B cell (primary cell): Measurements from ENCODE around the gene PTPRT. TPM values are rescaled to one million over a fixed set of nuclear protein-coding genes. Genes with fewer than 3 reads are reported as not detected.

Experiments
- ATAC-seq: fragments of 200-7000 bp; cut with Tn5 transposase; one replicate; pipeline ENCODE4 v1.10.0; 2021; ENCODE audit warnings: low read depth, mild to moderate bottlenecking, moderate number of reproducible peaks, moderate library complexity
- CTCF ChIA-PET: fragments of 350-600 bp; sonication (Branson Sonifier 250); formaldehyde crosslinking; loops from one replicate; lab custom pipeline; 2021; ENCODE audit warnings: antibody characterized with exemption, inconsistent platforms; lab: Charles Lee
- POLR2A ChIA-PET: fragments of 350-600 bp; sonication (Branson Sonifier 250); formaldehyde crosslinking; loops from one replicate; lab custom pipeline; 2021; ENCODE audit warnings: antibody characterized with exemption; lab: Charles Lee
- DNase-seq: peaks from one replicate; pipeline ENCODE4 v3.0.0; 2013
- H2AFZ ChIP-seq: 2 replicates; pipeline ENCODE4 v1.6.1; 2012; ENCODE audit warnings: mild to moderate bottlenecking, low read depth, low read length; ENCODE audit not compliant: insufficient read depth, poor library complexity, severe bottlenecking
- H3K27ac ChIP-seq, 2 donors: 1 replicate in 1 of 2; 2 replicates in 1 of 2; pipeline ENCODE4 v1.5.1; 2012 to 2013; ENCODE audit warnings: low read length in 2 of 2, mild to moderate bottlenecking in 2 of 2, moderate library complexity in 1 of 2
- H3K27me3 ChIP-seq, 4 experiments: fragments of 200-600 bp in 1 of 4; sonication (generic) in 1 of 4; replicated peaks in 1 of 4; 1 replicate in 2 of 4; 2 replicates in 2 of 4; pipeline versions ENCODE4 v1.6.1 to v1.7.0; 2013 to 2016; ENCODE audit warnings: low read length in 3 of 4, mild to moderate bottlenecking in 2 of 4, mixed read lengths in 1 of 4, moderate library complexity in 1 of 4; ENCODE audit not compliant: insufficient read depth in 4 of 4, control insufficient read depth in 3 of 4; ENCODE audit errors: control extremely low read depth in 1 of 4
- H3K36me3 ChIP-seq, 2 experiments: replicated peaks in 1 of 2; 1 replicate in 1 of 2; 2 replicates in 1 of 2; pipeline versions ENCODE4 v1.6.1 to v1.7.1; 2013; ENCODE audit warnings: low read length in 1 of 2; ENCODE audit not compliant: insufficient read depth in 2 of 2, control insufficient read depth in 1 of 2; ENCODE audit errors: control extremely low read depth in 1 of 2, extremely low read depth in 1 of 2
- H3K4me1 ChIP-seq, 2 donors: fragments of 200-600 bp in 1 of 2; sonication (generic) in 1 of 2; 1 replicate in 1 of 2; 2 replicates in 1 of 2; pipeline versions ENCODE4 v1.5.1 to v1.6.1; 2013 to 2017; ENCODE audit warnings: low read length in 2 of 2; ENCODE audit not compliant: control insufficient read depth in 2 of 2, insufficient read depth in 2 of 2
- H3K4me2 ChIP-seq: replicated peaks from 2 replicates; pipeline ENCODE3; 2012; ENCODE audit warnings: mild to moderate bottlenecking, low read depth, low read length; ENCODE audit not compliant: poor library complexity, severe bottlenecking
- H3K4me3 ChIP-seq, 5 experiments: fragments of 200-600 bp in 1 of 5; sonication (generic) in 1 of 5; 1 replicate in 3 of 5; 2 replicates in 2 of 5; pipeline versions ENCODE4 v1.5.1 to v1.7.0; 2011 to 2016; ENCODE audit warnings: low read length in 4 of 5, mild to moderate bottlenecking in 4 of 5, low read depth in 2 of 5, control low read depth in 1 of 5, moderate library complexity in 1 of 5; ENCODE audit not compliant: insufficient read depth in 1 of 5; ENCODE audit errors: control extremely low read depth in 1 of 5, extremely low read depth in 1 of 5
- H3K79me2 ChIP-seq: fragments of 200-600 bp; sonication (generic); one replicate; pipeline ENCODE4 v1.6.0; 2016; ENCODE audit warnings: low read length; ENCODE audit not compliant: control insufficient read depth, insufficient read depth
- H3K9ac ChIP-seq: fragments of 200-600 bp; sonication (generic); 2 replicates; pipeline ENCODE4 v1.6.1; 2017; ENCODE audit warnings: mild to moderate bottlenecking, low read length, moderate library complexity
- H3K9me3 ChIP-seq, 3 donors: one replicate each; pipeline versions ENCODE4 v1.6.1 to v1.7.1; 2013; ENCODE audit warnings: low read length in 2 of 3; ENCODE audit not compliant: control insufficient read depth in 2 of 3, insufficient read depth in 1 of 3; ENCODE audit errors: control extremely low read depth in 1 of 3
- H4K20me1 ChIP-seq: 2 replicates; pipeline ENCODE4 v1.6.0; 2012; ENCODE audit warnings: mild to moderate bottlenecking, low read length; ENCODE audit not compliant: insufficient read depth, control insufficient read depth, poor library complexity, severe bottlenecking
- H3K27ac Mint-ChIP-seq: one replicate; pipeline ENCODE4 v1.8.0; 2021; ENCODE audit warnings: mixed read lengths
- H3K27me3 Mint-ChIP-seq: one replicate; pipeline ENCODE4 v1.8.0; 2021; ENCODE audit warnings: mixed read lengths
- H3K4me1 Mint-ChIP-seq: one replicate; pipeline ENCODE4 v1.8.0; 2021; ENCODE audit warnings: mixed read lengths
- H3K4me3 Mint-ChIP-seq: one replicate; pipeline ENCODE4 v1.8.0; 2021; ENCODE audit warnings: mixed read lengths
- H3K9me3 Mint-ChIP-seq: one replicate; pipeline ENCODE4 v1.8.0; 2022; ENCODE audit warnings: mixed read lengths; ENCODE audit not compliant: insufficient read depth
- CTCF ChIP-seq: fragments of 200-600 bp; IDR thresholded peaks from one replicate; pipeline ENCODE4 v1.8.0; 2022; ENCODE audit warnings: antibody characterized with exemption, mild to moderate bottlenecking
- EZH2 ChIP-seq: IDR thresholded peaks from 2 replicates; pipeline ENCODE4 v1.6.1; 2012; ENCODE audit warnings: borderline replicate concordance, low read depth, mild to moderate bottlenecking, moderate library complexity, low read length; ENCODE audit not compliant: insufficient read depth, poor library complexity, severe bottlenecking
- WGBS: methylation state at CpG from one replicate; pipeline ENCODE4 v1.1.5; 2013; ENCODE audit warnings: missing lambda C conversion rate; ENCODE audit not compliant: insufficient coverage; 5-methylcytosine and 5-hydroxymethylcytosine counted together
- intact Hi-C: fragments of 100-400 bp; cut with micrococcal nuclease; formaldehyde crosslinking; loops from one replicate; pipeline ENCODE4 v1.10.0; 2022
- polyA plus RNA-seq: library from polyadenylated mRNA; depleted of rRNA; stranded (reverse); fragments of >200 nt; gene quantifications from 2 replicates; pipeline ENCODE4 v1.2.3, GENCODE V29; 2012
- total RNA-seq, 2 donors: library from RNA; stranded (reverse); fragments of 120-200 nt in 1 of 2; gene quantifications; 1 replicate in 1 of 2; 2 replicates in 1 of 2; pipeline versions ENCODE4 v1.2.3 to v1.2.4, GENCODE V29; 2013 to 2022

Gene PTPRT
- total and polyA plus RNA-seq, 2 donors (not counting 1 experiment from before 2014, with no cell fraction given): not detected

GRCh38 chr20:42319252-42320013 is 870.3 kb downstream of the PTPRT start:
- TF ChIP-seq CTCF (no peak), EZH2 (no peak)
- no peaks in the 10 kb centered on the region for H3K27me3 Mint-ChIP-seq
- H3K27ac Mint-ChIP-seq: no peak overlapping the region
- no peaks in the 10 kb centered on the region for H3K4me1 Mint-ChIP-seq
- no peak overlapping the region for H3K4me2 ChIP-seq
- no peaks in the 10 kb centered on the region for H3K9me3 ChIP-seq
- no peak overlapping the region for H3K4me3 Mint-ChIP-seq
- H3K4me1 ChIP-seq: no peaks in the 10 kb centered on the region
- no peak overlapping the region for H3K9ac ChIP-seq
- peaks cover 8% of the 10 kb centered on the region for H3K9me3 Mint-ChIP-seq
- CTCF ChIA-PET: no interaction called here
- no peak overlapping the region for H2AFZ ChIP-seq
- H3K27ac ChIP-seq: no peak overlapping the region
- DNase-seq (no peak), ATAC-seq (no peak)
- H3K79me2 ChIP-seq: no peaks in the 10 kb centered on the region
- no peaks in the 10 kb centered on the region for H3K36me3 ChIP-seq
- H4K20me1 ChIP-seq: no peaks in the 10 kb centered on the region
- POLR2A ChIA-PET: no interaction called here
- WGBS: no CpG with 5 or more reads among the region's 2 CpGs
- intact Hi-C loops: no loop called here
- no peak overlapping the region for H3K4me3 ChIP-seq
- H3K27me3 ChIP-seq: no peaks in the 10 kb centered on the region

- Mint-ChIP-seq H3K27me3 (no peaks in the 10 kb centered on the region), H3K4me1 (no peaks in the 10 kb centered on the region), H3K9me3 (peaks cover 6% of the 10 kb centered on the region), H3K27ac (no peak overlapping the region), H3K4me3 (no peak overlapping the region)
- TF ChIP-seq CTCF: no peak
- no peak for TF ChIP-seq EZH2
- Histone ChIP-seq H3K4me1 (no peaks in the 10 kb centered on the region), H3K27ac (no peak overlapping the region), H3K79me2 (no peaks in the 10 kb centered on the region), H3K9me3 (no peaks in the 10 kb centered on the region), H3K27me3 (no peaks in the 10 kb centered on the region), H3K4me3 (no peak overlapping the region), H3K4me2 (no peak overlapping the region), H3K9ac (no peak overlapping the region), H3K36me3 (no peaks in the 10 kb centered on the region), H4K20me1 (no peaks in the 10 kb centered on the region), H2AFZ (no peak overlapping the region)
- intact Hi-C loops: no loop called here
- ChIA-PET CTCF (no interaction called here), POLR2A (no interaction called here)
- WGBS: 92% methylated on average over 2 of the region's 3 CpGs
- ATAC-seq (no peak), DNase-seq (no peak)
Observed at GRCh38 chr20:42313704-42314103, 876.0 kb downstream of the PTPRT start.
